GM21723 (cell line): ENCODE measurements around the gene MMP27.
"Not testable (repeated sequence)": the region's sequence is repeated elsewhere in the genome, so short reads cannot be mapped to it uniquely, and the experiment has no call there.

Experiments used
- ATAC-seq: cut with Tn5 transposase; IDR thresholded peaks from one replicate; pipeline ENCODE4 v1.9.1; 2021; ENCODE audit warnings: mild to moderate bottlenecking, moderate library complexity; ENCODE audit not compliant: unreplicated experiment

Gene MMP27, protein sequence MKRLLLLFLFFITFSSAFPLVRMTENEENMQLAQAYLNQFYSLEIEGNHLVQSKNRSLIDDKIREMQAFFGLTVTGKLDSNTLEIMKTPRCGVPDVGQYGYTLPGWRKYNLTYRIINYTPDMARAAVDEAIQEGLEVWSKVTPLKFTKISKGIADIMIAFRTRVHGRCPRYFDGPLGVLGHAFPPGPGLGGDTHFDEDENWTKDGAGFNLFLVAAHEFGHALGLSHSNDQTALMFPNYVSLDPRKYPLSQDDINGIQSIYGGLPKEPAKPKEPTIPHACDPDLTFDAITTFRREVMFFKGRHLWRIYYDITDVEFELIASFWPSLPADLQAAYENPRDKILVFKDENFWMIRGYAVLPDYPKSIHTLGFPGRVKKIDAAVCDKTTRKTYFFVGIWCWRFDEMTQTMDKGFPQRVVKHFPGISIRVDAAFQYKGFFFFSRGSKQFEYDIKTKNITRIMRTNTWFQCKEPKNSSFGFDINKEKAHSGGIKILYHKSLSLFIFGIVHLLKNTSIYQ

DNA sequence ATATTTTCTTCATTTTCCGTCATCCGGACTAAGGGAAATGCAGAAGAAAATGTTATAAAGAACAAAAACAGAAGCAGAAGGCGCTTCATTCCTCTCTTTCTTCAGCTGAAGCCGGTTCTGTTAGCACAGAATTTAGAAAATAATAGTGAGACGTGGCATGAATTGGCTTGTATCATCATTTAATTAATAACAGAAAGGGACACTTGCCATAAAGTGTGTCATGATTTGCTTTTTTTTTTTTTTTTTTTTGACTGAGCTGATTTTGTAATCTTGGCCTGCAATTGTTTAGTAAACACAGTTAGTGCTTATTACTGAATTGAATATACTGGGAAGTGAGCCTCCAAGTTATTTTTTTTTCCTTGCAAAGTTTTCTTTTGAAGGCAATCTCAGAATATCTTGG lies at the start of gene MMP27:
TSS of gene MMP27 (minus strand) at position 144 of the 400 bp plus-strand sequence. CDS start at position 89, 55 bp downstream.
- no peak for ATAC-seq

DNA sequence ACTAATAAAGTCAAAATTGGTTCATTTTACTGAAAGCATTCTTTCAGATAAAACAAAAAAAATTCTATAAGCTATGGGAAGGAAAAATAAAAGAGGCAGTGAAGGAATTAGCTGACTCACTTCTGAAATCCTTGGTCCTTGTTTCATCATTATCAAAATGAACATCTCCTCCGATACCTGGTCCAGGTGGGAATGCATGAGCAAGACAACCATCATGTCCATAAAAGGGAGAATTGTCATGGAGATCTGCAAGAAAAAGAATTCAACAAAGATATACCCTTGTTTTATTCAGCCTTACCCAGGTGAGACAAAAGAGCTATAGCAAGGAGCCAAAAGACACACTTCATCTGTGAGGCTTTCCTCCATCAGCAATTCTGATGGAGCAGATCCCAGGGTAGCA lies 47.7 kb upstream of the MMP27 start:
- no peak for ATAC-seq

DNA sequence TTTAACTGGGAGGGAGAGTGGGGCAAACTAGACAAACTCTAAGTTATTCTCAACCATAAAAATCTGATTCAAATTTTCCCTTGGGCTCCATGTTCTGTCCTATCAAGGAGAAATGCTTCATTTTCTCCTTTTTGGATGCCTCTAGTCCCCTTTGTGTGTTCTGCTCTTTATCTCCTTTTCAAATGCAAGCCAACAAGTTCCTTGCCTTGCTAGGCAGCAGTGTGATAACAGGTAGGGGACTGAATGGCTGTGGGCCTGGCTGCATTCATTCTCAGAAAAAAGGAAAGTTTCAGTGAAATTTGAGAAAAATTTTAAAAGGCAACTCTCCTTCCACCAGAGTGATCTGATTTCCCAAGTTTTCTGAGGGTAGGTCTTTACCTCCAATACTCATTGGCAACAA lies 46.1 kb upstream of the MMP27 start:
- ATAC-seq: no peak

DNA sequence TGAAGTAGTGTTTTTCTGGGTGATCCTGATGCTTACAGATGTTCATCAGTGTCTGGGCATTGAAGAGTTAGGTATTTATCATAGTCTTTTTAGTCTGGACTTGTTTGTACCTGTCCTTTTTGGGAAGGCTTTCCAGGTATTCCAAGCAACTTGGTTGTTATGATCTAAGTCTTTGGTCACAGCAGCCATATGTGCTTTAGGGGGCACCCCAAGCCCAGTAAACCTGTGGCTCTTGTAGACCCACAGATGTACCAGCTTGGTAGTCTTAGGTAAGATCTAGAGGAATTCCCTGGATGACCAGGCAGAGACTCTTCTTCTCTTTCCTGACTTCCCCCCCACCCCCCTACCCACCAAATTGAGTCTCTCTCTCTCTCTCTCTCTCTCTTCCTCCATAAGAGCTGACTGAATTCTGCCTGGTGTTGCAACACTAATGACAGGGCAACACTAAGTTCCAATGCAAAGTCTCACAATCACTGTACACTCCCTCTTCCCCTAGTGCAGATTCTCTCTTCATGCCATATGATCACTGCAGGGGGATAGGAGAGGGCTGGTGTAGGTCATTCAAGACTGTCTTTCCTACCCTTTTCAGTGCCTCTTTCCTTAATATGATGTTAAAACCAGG lies 43.6 kb upstream of the MMP27 start:
- no peak for ATAC-seq

DNA sequence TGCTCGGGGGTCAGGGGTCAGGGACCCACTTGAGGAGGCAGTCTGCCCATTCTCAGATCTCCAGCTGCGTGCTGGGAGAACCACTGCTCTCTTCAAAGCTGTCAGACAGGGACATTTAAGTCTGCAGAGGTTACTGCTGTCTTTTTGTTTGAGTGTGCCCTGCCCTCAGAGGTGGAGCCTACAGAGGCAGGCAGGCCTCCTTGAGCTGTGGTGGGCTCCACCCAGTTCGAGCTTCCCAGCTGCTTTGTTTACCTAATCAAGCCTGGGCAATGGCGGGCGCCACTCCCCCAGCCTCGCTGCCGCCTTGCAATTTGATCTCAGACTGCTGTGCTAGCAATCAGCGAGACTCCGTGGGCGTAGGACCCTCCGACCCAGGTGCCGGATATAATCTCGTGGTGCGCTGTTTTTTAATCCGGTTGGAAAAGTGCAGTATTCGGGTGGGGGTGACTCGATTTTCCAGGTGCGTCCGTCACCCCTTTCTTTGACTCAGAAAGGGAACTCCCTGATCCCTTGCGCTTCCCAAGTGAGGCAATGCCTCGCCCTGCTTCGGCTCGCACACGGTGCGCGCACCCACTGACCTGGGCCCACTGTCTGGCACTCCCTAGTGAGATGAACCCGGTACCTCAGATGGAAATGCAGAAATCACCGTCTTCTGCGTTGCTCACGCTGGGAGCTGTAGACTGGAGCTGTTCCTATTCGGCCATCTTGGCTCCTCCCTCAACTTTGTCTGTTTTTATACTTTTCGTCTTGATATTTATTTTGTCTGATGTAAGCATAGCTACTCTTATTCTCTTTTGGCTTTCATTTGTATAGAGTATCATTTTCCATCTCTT lies 41.4 kb upstream of the MMP27 start:
- ATAC-seq: not testable (repeated sequence)

DNA sequence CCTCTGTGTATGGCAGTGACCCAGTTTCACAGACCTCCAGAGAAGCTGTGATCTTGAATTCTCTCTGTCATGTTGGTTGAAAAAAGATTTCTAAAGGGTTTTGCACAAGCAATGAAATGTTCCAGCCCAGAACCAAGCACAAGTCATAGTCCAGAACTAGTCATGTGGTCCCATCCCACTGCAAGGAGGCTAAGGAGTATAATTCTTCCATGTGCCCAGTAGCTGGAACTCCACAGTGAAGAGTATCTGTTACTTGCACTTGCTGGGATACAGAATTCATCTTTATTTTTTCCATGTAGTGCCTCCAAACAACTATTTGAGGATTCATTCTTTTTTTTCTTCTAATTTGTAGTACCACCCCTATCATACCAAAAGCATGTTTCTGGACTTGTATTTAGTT lies 29.1 kb upstream of the MMP27 start:
- ATAC-seq: no peak

DNA sequence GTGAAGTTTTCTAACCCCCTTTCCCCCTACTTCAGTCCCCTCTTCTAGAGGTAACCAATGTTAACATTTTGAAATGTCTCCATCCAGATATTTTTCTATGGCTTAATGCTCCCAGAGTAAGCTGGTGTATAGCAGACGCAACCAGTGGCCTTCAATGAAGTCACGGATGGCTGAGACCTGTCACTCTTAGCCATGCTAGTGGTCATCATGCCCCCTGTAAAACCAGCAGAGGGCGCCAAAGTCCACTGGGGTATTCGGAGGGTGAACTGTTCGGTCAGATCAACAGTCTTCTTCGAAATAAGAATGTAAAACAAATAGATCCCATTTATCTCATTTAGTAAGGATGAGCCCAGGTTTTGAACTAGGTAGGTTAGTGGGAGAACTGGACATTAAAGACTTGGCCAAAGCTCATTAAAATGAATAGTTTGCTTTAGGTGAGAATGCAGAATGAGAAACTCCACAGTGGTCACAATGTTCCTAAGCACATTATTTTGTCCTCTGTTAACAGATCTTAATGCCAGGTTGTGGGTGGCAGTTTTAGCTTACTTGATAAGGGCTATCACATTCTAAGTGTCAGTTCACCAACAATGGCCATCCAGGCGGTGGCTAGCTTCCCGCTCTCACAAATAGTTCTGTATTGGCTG lies 27.8 kb upstream of the MMP27 start:
- peak; percentile 97 for ATAC-seq

DNA sequence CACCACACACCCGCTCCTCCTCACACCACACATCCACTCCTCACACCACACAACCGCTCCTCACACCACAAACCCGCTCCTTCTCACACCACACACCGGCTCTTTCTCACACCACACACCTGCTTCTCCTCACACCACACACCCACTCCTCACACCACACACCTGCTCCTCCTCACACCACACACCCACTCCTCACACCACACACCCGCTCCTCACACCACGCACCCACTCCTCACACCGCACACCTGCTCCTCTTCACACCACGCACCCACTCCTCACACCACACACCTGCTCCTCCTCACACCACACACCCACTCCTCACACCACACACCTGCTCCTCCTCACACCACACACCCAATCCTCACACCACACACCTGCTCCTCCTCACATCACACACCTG lies 25.4 kb upstream of the MMP27 start:
- ATAC-seq: not testable (repeated sequence)

DNA sequence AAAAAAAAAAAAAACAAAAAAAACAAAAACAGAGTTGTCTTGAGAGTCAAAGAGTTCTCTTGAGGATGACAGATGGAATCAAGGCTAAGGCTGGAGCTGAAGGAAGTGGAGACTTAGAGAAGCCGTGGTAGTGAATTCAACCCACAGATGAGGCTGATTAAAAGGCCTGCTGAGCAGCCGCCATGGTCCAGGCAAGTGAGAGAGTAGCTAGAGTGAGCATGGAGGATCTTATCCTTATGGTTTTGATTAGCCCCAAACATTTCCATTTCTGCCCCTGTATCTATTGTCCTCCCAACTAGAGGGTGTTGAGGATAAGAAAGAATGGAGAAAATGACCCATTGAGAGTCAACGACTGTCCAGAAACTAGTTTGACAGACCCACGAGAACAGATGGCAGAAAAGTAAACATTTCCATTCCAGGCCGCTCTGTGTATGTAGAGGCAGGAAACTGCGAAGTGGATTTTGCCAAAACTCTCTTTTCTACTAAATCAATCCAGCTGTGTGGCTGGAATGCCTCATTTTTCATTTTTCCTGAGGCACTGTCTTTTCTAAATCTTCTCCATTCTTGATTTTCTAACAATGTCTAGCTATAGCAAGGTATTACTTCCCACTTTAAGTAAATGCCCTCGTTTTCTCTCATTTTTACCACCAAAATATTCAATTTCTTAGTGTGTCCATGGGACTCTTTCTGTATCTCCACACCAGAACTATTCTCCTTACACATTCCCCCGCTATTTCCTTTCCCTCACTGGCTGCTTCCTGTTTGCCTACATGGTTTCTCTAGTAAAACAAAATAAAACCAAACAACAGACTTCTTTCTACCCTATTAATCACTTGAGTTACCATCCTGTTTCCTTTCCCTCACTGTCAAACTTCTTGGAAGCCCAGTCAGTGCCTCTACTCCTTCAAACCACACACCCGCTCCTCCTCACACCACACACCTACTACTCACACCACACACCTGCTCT lies 24.6 kb upstream of the MMP27 start:
- ATAC-seq: no peak

DNA sequence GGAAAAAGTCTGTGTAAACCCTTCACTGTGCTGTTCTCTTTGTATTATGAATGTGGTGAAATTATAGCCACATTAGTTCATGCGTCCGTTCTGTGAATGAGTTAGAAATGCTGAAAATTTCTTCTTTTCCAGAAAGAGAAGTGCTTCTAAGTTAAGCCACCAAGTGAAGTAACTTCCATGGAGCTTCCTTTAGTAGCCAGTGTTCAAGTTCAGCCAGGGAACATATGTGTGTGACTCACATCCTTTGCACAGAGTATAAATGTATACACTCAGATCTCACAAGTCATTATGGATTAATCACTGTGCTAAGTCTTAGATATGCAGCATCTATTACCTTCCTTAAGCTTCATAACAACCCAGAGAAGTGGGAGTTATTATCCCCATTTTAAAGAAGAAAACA lies 22.3 kb upstream of the MMP27 start:
- no peak for ATAC-seq

DNA sequence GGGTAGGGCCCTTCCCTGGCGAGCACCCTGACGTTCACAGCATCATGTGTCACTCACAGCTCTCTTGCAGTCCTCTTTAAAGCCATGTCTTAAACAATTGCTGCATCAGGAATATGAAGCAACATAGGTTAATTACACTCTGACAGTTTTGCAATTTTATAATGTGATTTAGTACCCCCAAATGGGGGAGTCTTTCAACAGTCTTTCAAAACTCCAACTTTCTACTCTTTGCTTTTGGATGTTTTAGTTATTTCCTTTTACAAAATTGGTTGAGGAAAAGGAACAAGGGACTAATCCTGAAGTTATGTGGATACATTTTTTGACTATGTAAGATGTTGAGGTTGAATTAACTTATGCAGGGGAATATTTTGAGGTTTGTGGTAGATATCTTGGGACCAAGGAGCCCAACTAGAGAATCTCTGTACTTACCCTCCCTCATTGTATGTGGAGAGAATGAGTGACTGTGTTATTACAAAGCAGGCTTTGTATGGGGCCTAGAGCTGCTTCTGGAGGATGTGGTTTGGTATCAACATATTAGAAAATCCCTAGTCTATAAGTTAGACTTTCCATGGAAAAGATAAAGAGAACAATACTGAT lies 19.4 kb upstream of the MMP27 start, which contains the start of gene MMP8:
TSS of gene MMP8 (minus strand) at position 51 of the 597 bp plus-strand sequence. CDS start 99 bp downstream, outside the sequence.
- no peak for ATAC-seq

DNA sequence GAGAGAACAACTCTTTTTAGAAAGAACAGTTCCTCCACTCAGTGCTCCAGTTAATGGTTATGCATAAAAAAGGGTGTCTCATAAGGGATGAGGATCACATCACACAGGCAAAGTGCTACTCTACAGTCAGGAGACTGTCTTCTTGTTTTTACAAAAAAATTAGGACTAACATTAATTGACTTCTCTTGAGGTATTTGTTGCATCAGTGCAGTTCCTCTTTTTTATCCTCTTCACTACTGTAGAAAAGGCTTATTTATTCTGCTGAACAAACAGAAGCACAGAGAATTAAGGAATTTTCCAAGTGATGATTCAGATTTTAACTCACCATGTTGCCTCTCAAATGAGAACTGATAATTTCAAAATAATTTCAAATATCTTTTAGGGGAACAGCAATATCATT lies 17.3 kb upstream of the MMP27 start:
- ATAC-seq: no peak

DNA sequence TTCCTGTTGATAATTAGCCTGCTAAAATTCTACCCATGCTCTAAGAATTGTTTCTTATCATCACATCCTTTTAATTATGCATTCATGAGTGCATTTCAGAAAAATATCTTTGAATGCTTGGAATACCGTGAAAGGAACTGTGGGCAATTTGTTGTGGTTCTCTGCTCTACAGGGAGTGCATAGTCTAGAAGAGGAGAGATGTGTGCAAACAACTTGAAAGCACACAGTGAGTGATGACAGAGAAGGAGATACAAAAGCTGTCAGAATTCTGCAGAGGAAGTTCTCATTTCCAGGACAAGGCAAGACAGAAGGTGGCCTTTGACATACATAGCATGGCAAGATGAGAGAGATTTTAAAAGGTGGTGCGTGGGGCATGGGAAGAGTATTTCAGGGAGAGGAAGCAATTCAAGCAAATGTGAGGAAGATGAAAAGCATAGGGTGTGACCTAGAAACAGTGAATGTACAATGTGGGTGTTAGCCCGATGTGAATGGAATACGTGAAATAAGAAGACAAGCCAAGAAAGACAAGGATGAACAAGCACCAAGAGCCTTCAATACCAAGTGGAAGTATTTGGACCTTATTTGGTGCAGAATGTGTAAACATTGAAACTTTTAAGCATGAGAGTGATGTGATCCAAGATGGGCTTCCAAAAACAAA lies 14.2 kb upstream of the MMP27 start:
- no peak for ATAC-seq

DNA sequence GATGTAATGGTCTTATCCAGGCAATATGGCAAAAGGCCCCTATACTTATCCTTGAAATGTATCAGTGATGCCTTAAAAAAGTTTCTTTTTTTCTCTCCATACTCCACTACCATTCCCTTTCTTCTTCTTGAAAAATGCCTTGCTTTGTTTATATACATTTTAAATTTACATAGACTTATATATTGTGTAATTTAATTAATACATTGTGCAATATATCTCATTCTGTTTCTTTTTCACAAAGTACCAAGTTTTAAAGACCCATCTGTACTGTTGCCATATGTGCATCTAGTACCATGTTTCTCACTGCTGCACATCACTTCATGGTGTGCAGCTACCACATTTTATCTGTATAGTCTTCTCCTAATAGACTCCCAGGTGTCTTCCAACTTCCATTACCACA lies 11.7 kb upstream of the MMP27 start:
- ATAC-seq: no peak

DNA sequence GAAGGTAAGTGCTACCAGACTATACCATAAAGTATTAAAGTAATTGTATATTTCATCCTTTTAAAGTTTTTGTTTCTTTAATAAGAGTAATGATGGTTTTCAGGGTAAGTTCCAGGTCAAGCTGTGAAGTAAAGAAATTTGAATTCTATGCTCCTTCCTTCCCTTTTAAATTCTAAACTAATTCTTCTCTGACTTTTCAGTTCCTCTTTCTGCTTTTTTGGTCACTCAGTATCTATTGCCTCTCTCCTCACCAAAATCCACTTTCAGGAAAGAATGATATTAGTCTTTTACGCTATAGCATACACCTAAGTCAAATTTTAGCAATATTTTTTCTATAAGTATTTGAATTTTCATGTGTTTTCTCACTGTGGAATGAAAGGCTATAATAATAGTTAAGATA lies 11.0 kb upstream of the MMP27 start:
- ATAC-seq: peak; percentile 63

DNA sequence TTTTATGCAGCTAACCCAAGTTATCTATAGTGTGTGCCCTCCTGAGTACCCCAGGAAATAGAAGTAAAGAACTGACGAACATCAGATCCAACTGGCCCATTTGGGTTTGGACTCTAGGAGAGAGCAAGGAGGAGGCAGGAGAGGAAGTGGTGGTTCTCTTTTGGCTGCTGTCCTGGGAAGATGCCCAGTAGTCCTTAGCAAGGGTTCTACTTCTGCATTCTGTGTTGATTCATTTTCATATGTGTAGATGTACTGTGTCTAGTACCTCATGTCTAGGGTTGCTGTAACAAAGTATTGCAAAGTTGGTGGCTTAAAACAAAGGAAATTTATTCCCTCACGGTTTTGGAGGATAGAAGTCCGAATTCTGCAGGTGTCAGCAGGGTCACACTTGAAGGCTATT lies 6.6 kb upstream of the MMP27 start:
- ATAC-seq: no peak

DNA sequence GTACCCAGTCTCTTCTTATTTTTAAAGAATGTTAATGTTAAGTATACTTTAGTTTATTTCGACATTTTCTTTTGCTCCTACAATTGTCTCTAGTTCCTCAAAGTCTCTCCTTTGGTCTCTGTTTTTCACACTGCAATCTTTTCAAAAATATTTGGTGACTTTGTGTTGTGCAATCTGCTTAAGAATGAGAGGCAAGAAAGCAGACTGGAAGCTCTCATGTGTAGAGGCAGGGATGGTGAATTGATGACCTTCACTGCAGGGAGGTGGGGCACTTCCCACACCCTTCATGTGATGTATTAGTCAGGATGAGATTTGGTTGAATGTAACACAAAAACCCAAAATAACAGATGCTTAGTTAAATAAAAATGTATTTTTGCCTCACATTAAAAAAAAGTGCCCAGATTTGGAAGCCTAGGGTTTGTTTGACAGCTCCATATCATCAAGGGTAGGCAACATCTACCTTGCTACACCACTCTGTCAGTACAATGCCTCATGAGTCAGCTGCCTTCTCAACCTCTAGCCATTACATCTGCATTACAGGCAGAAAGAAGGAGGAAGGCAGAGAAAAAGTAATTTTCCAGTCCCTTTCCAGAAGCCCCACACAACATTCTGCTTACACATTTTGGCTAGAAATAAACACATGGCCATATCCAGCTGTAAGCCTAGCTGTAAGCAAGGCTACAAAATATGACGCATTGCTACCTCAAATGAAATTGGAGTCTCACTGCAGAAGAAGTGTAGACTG lies 3.8 kb upstream of the MMP27 start:
- ATAC-seq: no peak

DNA sequence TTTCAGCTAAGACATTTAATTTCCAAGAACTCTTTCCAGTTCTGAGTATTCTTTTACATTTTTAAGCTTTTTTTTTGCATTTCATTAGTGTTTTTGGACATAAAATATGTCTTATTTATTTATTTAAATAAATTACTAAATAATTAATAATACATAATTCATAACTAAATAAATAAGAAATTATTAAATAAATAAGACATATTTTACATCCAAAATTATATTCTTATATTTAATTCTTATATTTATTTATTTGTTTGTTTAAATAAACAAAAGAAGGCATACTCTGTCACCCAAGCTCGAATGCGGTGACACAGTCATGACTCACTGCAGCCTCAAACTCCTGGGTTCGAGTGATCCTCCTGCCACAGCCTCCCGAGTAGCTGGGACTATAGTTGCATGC lies 3.1 kb upstream of the MMP27 start:
- ATAC-seq: no peak
